Renal cortical epithelial cell (primary cell): Measurements from ENCODE around the gene AHRR. TPM values are rescaled to one million over a fixed set of nuclear protein-coding genes. Genes with fewer than 3 reads are reported as not detected.
"Not testable (repeated sequence)": the region's sequence is repeated elsewhere in the genome, so short reads cannot be mapped to it uniquely, and the experiment has no call there.

Experiments
- DNase-seq: peaks from one replicate; pipeline ENCODE4 v3.0.0-alpha.2; 2011; ENCODE audit warnings: low read depth
- total RNA-seq: library from RNA; depleted of rRNA; stranded (reverse); fragments of >200 nt; gene quantifications from 2 replicates; pipeline ENCODE4 v1.2.3, GENCODE V29; 2014

Gene AHRR
- total RNA-seq, 1 donor from 2014 or later = 2.4 TPM

DNA sequence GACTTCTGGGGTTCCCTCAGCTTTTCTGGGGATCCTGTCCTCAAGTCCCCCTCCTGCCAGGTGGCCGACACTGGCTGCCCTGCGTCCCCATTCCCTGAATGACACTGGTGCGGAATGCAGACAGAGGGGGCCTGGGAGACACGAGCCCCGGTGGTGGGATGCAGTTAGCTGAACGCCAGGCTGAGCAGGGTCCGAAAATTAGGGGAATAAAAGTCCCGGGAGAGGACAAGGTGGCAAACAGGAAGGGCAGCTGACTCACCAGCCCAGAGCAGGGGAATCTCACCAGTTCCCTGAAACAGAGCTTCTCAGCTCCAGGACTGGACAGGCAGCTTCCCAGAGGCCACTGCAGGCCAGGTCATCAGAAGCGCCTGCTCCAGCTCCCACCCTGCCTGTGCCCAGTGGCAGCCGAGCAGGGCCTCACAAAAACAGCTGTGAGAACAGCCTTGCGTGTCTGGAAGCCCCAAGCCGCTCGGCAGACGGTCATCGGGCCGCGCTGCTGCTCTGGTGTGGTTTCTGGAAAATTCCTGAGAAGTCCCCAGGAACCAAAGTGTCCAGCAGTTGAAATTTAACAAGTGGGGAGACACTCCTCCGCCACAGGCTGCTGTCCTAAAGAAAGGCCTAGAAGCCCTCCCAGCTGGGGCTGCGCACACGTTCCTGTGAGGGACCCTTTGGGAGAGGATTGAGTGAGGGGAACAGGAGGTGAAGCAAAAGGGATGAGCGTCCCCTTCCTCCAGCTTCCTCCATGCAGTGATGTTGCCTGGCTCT lies 73.8 kb downstream of the AHRR start:
- DNase-seq = peak; percentile 58

GRCh38 chr5:395921-396530 lies 74.5 kb downstream of the AHRR start:
- DNase-seq = no peak

DNA sequence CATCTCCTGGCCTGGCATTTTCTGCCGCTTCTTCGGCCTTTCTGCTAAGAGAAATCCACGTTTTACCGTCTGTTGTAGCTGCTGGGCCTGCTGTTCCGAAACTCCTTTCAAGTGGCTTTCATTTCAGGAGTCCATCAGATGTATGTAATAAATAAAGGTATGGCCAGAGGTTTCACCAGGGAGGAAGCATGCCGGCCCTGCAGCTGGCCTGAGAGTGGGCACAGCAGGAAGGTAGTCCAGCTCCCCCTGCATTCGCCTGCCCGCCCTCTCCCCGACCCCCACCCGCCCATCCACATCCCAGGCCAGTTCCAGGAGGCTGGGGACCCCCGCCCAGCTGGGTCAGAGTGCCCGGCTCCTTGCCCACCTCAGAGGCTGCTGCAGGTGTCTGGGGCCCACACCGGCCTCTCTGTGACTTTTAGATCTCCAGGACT lies 75.0 kb downstream of the AHRR start:
- no peak for DNase-seq

GRCh38 chr5:398141-398474 lies 76.6 kb downstream of the AHRR start:
- DNase-seq = not testable (repeated sequence)

GRCh38 chr5:398475-399295 lies 77.2 kb downstream of the AHRR start:
- no peak for DNase-seq

GRCh38 chr5:399296-400281 lies 78.1 kb downstream of the AHRR start:
- peak; percentile 72 for DNase-seq

- no peak for DNase-seq
These were observed 79.0 kb downstream of the AHRR start for GRCh38 chr5:400282-401145.

DNA sequence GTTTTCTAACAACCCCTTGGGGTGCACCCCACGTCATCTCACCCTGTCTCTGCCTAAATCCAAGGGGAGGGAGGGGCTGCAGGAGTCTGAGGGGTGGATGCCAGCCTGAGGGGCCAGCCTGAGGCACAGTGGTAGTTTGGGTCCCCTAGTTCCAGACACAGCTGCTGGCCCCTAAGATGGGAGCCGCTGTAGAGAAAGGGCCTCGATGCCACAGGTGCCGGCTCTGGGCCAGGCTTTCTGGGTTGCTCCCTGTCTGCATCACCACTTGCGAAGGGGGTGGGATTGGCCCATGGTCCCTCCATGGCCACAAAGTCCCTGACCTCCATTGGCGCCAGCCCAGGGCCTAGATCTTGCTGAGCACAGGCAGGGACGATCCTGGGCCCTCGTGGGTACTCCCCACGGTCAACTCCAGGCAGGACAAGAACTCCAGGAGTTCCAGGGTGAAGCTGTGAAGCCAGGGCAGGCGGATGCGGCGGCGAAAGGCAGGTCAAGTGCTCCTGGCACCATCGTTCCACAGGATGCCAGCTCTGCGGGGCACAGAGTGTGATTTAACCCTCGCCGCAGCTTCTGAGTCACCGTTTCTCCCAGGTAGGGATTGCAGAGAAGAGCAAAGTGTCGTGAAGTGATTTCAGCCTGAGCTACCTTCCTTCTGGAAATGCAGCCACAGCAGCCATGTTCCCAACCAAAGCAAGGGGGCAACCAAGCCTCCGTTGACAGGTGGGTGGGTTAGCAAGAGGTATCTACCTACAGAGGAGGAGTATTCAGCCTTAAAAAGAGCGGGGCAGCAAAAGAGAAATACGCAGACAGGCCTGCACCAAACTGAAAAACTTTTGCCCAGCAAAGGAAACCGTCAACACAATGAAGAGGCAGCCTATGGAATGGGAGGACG lies 79.9 kb downstream of the AHRR start:
- DNase-seq = no peak

DNA sequence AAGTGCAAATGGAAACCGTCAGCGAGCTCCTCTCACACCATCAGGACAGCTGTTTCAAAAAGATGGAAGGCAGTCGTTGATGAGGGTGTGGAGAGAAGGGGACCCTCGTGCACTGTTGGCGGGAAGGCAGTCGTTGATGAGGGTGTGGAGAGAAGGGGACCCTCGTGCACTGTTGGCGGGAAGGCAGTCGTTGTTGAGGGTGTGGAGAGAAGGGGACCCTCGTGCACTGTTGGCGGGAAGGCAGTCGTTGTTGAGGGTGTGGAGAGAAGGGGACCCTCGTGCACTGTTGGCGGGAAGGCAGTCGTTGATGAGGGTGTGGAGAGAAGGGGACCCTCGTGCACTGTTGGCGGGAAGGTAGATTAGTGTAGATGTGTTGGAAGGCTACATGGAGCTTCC lies 80.7 kb downstream of the AHRR start:
- not testable (repeated sequence) for DNase-seq

DNA sequence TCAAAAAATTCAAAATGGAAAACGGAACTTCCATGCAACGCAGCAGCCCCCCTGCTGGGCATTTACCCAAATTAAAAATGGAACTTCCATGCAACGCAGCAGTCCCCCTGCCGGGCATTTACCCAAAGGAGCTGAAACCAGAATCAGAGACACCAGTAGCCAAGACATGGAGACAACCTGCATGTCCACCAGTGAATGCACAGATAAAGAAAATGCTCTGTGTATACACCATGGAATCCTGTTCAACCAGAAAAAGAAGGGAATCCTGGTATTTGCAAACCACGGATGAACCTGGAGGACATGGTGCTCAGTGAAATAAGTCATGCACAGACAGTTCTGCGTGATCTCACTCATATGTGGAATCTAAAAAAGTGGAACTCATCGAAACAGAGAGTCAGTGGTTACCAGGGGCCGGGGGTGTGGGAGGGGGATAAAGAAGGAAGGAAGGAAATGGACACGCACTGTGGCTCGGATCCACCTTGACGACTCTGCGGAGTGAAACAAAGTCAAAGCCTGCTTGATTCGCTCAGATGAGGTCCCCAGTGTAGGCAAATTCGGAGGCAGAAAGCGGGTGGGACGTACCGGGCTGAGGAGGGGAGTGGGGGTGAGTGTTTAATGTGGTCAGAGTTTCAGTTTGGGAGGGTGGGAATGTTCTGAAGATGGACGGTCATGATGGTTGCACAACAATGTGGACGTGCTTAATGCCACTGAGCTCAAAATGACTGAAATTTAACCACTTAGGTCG lies 81.3 kb downstream of the AHRR start:
- peak; percentile 19 for DNase-seq

DNA sequence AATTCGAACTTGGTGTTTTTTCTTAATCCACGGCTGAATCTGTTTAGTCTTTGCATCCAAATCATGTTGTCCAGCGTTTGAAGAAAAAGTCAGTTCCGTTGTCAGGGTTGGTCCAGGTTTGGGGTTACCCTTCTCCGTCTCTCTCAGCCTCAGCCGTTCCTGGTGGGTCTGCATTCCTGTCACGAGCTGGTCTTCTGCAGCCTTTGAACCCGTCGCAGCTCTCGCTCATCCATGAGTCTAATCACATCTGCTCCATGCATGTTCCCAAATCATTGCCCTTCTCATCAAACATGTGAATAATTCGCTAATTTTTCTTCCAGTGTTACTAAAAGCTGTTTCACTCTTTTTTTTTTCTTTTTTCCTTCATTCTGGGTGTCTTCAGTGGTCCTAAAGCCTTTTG lies 82.5 kb downstream of the AHRR start:
- no peak for DNase-seq

- no peak for DNase-seq
These were observed 83.2 kb downstream of the AHRR start for GRCh38 chr5:404666-405241.

- no peak for DNase-seq
These were observed 83.9 kb downstream of the AHRR start for GRCh38 chr5:405421-405820.

DNA sequence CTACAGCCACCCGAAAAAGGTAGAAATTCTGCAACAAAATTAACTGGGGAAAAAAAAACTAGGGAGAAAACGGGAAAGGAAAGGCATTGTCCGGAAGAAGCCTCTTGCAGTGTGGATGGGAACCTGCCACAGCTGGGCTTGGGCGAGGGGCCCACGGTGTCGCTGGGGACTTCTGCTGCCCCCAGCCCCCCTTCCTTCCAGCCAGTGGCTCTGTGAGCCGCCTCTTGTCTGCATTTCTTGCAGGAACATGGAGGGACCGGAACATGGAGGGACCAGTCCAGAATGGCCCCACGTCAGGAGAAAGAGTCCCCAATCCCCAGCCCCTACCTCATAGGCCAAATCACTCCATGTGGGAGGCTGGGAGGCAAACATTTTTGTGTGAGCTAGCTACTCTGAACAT lies 84.5 kb downstream of the AHRR start:
- DNase-seq = no peak

- no peak for DNase-seq
These were observed 85.5 kb downstream of the AHRR start for GRCh38 chr5:407051-407450.

GRCh38 chr5:407801-408268 lies 86.3 kb downstream of the AHRR start:
- DNase-seq = no peak

DNA sequence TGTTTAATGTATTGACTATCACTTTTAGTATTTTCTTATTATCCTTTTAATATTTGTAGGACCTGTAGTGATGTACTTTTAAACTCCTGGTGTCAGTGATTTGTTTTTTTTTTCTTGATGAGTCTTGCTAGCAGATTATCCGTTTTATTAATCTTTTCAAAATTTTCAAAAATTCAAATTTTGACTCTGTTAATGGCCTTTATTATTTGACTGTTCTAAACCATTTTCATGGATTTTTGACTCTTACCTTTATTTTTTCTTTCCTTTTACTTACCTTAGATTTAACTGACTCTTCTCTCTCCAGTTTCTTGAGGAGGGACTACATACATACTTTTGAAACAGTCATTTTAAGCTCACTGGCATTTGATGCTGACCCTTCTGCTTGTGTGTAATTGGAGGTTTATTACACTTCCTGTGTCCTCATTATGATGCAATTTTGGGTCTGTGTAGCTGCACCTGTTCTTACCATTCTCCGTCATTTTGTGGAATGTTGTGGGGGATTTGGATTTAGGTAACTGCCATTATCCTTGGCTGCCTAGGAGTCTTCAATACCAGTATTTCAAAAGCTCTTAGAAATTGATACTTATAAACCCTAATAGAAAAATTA lies 89.5 kb downstream of the AHRR start:
- DNase-seq = no peak

- DNase-seq = no peak
These were observed 90.2 kb downstream of the AHRR start for GRCh38 chr5:411728-412127.
